ENCODE measurements around the gene ZFYVE28. TPM values are rescaled to one million over a fixed set of nuclear protein-coding genes. Genes with fewer than 3 reads are reported as not detected.

Gene ZFYVE28
- total and polyA plus RNA-seq, 8 donors: 2.2 to 12.4 (median 3.9) TPM

GRCh38 chr4:2296631-2297601, 121.5 kb downstream of the ZFYVE28 start:
- peak in 1 of 4 donors; percentile 73 for DNase-seq
- TF ChIP-seq CTCF (IDR thresholded peaks at IDR 0.05): no peak
- Histone ChIP-seq H3K36me3 (no peaks in the 10 kb centered on the region), H3K27me3 (no peaks in the 10 kb centered on the region), H3K27ac (no peak overlapping the region), H3K4me3 (no peak overlapping the region), H3K9me3 (peaks cover 0 to 4% of the 10 kb centered on the region in 2 donors), H3K4me1 (no peaks in the 10 kb centered on the region)
- intact Hi-C loops (cut with DNase I): no loop called here
- no peak for ATAC-seq

- DNase-seq (no peak), ATAC-seq (no peak)
- intact Hi-C loops (cut with DNase I): no loop called here
- peaks cover 0 to 4% of the 10 kb centered on the region in 2 donors for H3K9me3 ChIP-seq
- H3K27ac ChIP-seq: no peak overlapping the region
- no peak overlapping the region for H3K4me3 ChIP-seq
- no peaks in the 10 kb centered on the region for H3K36me3 ChIP-seq
- H3K27me3 ChIP-seq: no peaks in the 10 kb centered on the region
- TF ChIP-seq CTCF (IDR thresholded peaks at IDR 0.05): no peak
- no peaks in the 10 kb centered on the region for H3K4me1 ChIP-seq
These were observed 122.5 kb downstream of the ZFYVE28 start for GRCh38 chr4:2295900-2296442.

- Histone ChIP-seq H3K27ac (no peak overlapping the region), H3K4me1 (no peaks in the 10 kb centered on the region), H3K36me3 (no peaks in the 10 kb centered on the region), H3K9me3 (peaks cover 0 to 4% of the 10 kb centered on the region in 2 donors), H3K27me3 (no peaks in the 10 kb centered on the region), H3K4me3 (no peak overlapping the region)
- DNase-seq: no peak
- no peak for TF ChIP-seq CTCF (IDR thresholded peaks at IDR 0.05)
- intact Hi-C loops (cut with DNase I): no loop called here
- ATAC-seq: no peak
These were observed 122.9 kb downstream of the ZFYVE28 start for GRCh38 chr4:2295500-2295899.

- ATAC-seq: no peak
- no peaks in the 10 kb centered on the region for H3K27me3 ChIP-seq
- H3K4me3 ChIP-seq: no peak overlapping the region
- H3K9me3 ChIP-seq: peaks cover 0 to 4% of the 10 kb centered on the region in 2 donors
- no peaks in the 10 kb centered on the region for H3K4me1 ChIP-seq
- H3K36me3 ChIP-seq: peaks cover 0 to 3% of the 10 kb centered on the region in 2 donors
- no peak for TF ChIP-seq CTCF (IDR thresholded peaks at IDR 0.05)
- no peak overlapping the region for H3K27ac ChIP-seq
- no peak for DNase-seq
- intact Hi-C loops (cut with DNase I): no loop called here
These were observed 125.8 kb downstream of the ZFYVE28 start for GRCh38 chr4:2292646-2293108.
